CD4-positive, alpha-beta memory T cell (primary cell): ENCODE measurements around the gene DPPA3. TPM values are rescaled to one million over a fixed set of nuclear protein-coding genes. Genes with fewer than 3 reads are reported as not detected.

Experiments
- CTCF ChIA-PET: fragments of 350-600 bp; sonication (Branson Sonifier 250); formaldehyde crosslinking; loops from one replicate; lab custom pipeline; 2021; ENCODE audit warnings: inconsistent platforms; ENCODE audit not compliant: partially characterized antibody; lab: Charles Lee
- POLR2A ChIA-PET: fragments of 350-600 bp; sonication (Branson Sonifier 250); formaldehyde crosslinking; loops from one replicate; lab custom pipeline; 2021; ENCODE audit not compliant: partially characterized antibody; lab: Charles Lee
- DNase-seq, 5 donors: peaks; one replicate each; pipeline versions ENCODE4 v3.0.0 to v3.0.0-alpha.2; 2020 to 2022; ENCODE audit warnings: mixed read lengths in 1 of 5
- H3K27ac ChIP-seq: one replicate; pipeline ENCODE4 v1.7.0; 2013; ENCODE audit warnings: low read depth, low read length
- H3K27me3 ChIP-seq: 2 replicates; pipeline ENCODE4 v1.7.0; 2013; ENCODE audit warnings: mild to moderate bottlenecking, low read length, moderate library complexity; ENCODE audit not compliant: insufficient read depth
- H3K36me3 ChIP-seq: 2 replicates; pipeline ENCODE4 v1.7.0; 2013; ENCODE audit warnings: mild to moderate bottlenecking, low read length, moderate library complexity; ENCODE audit not compliant: insufficient read depth
- H3K4me1 ChIP-seq: 2 replicates; pipeline ENCODE4 v1.7.0; 2013; ENCODE audit warnings: mild to moderate bottlenecking, low read length, moderate library complexity; ENCODE audit not compliant: insufficient read depth
- H3K4me3 ChIP-seq, 2 donors: one replicate each; pipeline ENCODE4 v1.7.0; 2013; ENCODE audit warnings: low read length in 2 of 2, mild to moderate bottlenecking in 1 of 2
- H3K9me3 ChIP-seq, 2 donors: one replicate each; pipeline ENCODE4 v1.7.0; 2013; ENCODE audit warnings: low read length in 2 of 2, control low read depth in 1 of 2; ENCODE audit not compliant: control insufficient read depth in 1 of 2
- H3K27ac Mint-ChIP-seq, 7 donors: one replicate each; pipeline ENCODE4 v1.8.0; 2020 to 2021; ENCODE audit warnings: mixed read lengths in 7 of 7, mild to moderate bottlenecking in 6 of 7, inconsistent platforms in 3 of 7, moderate library complexity in 3 of 7
- H3K27me3 Mint-ChIP-seq, 2 donors: one replicate each; pipeline ENCODE4 v1.8.0; 2020 to 2021; ENCODE audit warnings: mixed read lengths in 2 of 2
- H3K36me3 Mint-ChIP-seq, 2 donors: one replicate each; pipeline ENCODE4 v1.8.0; 2020 to 2021; ENCODE audit warnings: mixed read lengths in 2 of 2, inconsistent platforms in 1 of 2, mild to moderate bottlenecking in 1 of 2
- H3K4me1 Mint-ChIP-seq, 4 donors: one replicate each; pipeline ENCODE4 v1.8.0; 2020 to 2021; ENCODE audit warnings: mixed read lengths in 4 of 4, mild to moderate bottlenecking in 1 of 4
- H3K4me3 Mint-ChIP-seq, 8 donors: one replicate each; pipeline ENCODE4 v1.8.0; 2020 to 2021; ENCODE audit warnings: mixed read lengths in 8 of 8, mild to moderate bottlenecking in 7 of 8, moderate library complexity in 6 of 8, inconsistent platforms in 3 of 8
- H3K9me3 Mint-ChIP-seq, 8 donors: one replicate each; pipeline ENCODE4 v1.8.0; 2020 to 2021; ENCODE audit warnings: mixed read lengths in 8 of 8, mild to moderate bottlenecking in 5 of 8, inconsistent platforms in 3 of 8, moderate library complexity in 1 of 8
- intact Hi-C: fragments of 100-400 bp; cut with micrococcal nuclease; formaldehyde crosslinking; loops from one replicate; pipeline ENCODE4 v1.15.1; 2023
- polyA plus RNA-seq, 2 donors: library from polyadenylated mRNA; unstranded; fragments of 300-500 nt; fragmentation: Illumina TruSeq; gene quantifications; one replicate each; pipeline ENCODE4 v1.2.3, GENCODE V29; 2021
- total RNA-seq, 2 experiments: library from RNA; stranded (reverse); gene quantifications; one replicate each; pipeline ENCODE4 v1.2.3, GENCODE V29; 2021

Gene DPPA3
- total and polyA plus RNA-seq, 4 experiments from 2014 or later, result not detected

DNA sequence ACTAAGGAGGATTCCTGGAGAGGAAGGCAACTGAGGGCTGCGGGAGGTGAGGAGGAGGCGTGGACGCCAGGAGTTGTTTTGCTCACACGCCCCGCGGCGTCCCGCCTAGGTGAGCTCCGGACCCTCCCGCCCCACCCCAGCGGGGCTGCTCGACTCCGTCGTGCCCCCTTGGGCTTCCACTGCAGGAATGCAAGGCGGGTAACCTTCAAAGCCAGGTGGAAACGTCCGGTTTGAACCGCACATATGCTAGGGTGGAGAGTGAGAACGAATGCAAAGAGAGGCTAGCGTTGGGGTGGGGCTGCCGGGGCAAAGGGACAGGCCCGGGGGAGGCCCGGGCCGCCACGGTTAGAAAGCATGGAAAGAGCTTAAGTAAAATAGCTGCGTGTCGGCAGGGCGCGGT, 5.4 kb upstream of the DPPA3 start:
- no peaks in the 10 kb centered on the region for H3K36me3 ChIP-seq
- no peaks in the 10 kb centered on the region for H3K27me3 ChIP-seq
- no peak overlapping the region for H3K27ac ChIP-seq
- intact Hi-C loops, result no loop called here
- Mint-ChIP-seq H3K27me3 (no peaks in the 10 kb centered on the region), H3K36me3 (no peaks in the 10 kb centered on the region), H3K9me3 (no peaks in the 10 kb centered on the region), H3K27ac (no peak overlapping the region), H3K4me1 (no peaks in the 10 kb centered on the region), H3K4me3 (no peak overlapping the region)
- DNase-seq, result no peak
- no peaks in the 10 kb centered on the region for H3K9me3 ChIP-seq
- ChIA-PET POLR2A (no interaction called here), CTCF (interaction anchor here (1.6 kb wide), 1 partner anchor 101 kb away, joined by 5 read pairs; no protein-coding TSS in a partner anchor)
- H3K4me3 ChIP-seq, result no peak overlapping the region
- H3K4me1 ChIP-seq, result no peaks in the 10 kb centered on the region

DNA sequence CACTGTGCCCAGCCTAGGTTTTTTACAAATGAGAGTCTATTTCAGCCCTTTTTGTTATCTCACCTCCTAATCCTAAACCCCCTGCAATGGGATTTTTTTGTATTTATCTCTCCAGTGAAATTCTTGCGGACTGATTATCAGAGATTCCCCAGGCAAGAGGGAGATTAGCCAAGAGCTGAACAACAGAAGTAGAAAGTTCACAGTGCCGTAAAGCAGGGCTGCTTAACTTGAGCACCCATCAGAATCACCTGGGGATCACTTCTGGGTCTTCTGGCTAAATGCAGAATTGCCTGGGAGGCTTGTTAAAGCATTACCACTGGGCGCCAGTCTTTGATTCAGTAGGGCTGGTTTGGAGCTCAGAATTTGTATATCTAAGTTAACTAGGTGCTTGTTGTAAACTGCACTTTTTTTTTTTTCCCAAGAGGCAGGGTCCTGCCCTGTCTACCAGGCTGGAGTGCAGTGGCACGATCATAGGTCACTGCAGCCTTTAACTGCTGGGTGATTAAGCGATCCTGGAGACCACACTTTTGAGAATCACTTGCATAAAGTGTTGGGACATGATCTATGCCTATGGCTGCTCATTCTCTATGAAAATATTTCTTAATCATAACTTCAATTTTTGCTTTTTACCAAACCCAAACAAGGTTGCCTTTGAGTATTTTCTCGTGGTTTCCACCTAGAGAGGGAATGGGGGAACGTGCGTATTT, 1.1 kb upstream of the DPPA3 start:
- Mint-ChIP-seq H3K27me3 (peaks cover 0 to 7% of the 10 kb centered on the region in 2 donors), H3K4me3 (no peak overlapping the region), H3K27ac (no peak overlapping the region)

DNA sequence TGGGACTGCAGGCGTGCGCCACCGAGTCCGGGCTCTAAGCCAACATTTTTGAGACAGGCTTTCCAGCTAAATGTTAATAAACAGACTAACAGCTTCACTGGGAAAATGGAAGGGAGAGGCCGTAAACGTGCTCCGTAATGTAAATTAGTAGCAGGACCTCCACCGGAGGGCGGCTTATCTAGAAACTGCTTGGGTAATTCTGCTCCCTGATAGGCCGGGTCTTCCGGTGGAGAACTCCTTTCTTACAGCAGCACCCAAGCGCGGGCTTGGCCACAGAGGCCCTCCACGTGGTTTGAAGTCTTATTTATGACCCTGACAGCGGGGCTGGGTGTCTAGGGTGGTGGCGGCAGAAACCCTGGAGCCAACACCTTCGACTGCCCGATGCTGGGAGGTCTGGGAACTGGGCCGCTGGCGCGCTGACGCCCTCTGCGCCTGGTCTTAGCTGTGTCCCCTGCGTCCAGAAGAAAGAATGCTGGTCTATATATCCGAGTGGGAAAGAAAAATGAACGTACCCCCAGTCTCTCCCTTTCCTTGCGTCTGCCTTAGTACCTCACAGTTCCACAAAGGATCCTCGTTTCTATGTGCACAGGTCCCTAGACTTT, 1.7 kb downstream of the DPPA3 start:
- H3K27me3 ChIP-seq, result no peaks in the 10 kb centered on the region
- no peak overlapping the region for H3K27ac ChIP-seq
- Mint-ChIP-seq H3K4me3 (no peak overlapping the region), H3K27me3 (peaks cover 0 to 7% of the 10 kb centered on the region in 2 donors), H3K4me1 (no peaks in the 10 kb centered on the region), H3K36me3 (no peaks in the 10 kb centered on the region), H3K9me3 (no peaks in the 10 kb centered on the region), H3K27ac (no peak overlapping the region)
- H3K9me3 ChIP-seq, result no peaks in the 10 kb centered on the region
- intact Hi-C loops, result no loop called here
- H3K4me1 ChIP-seq, result no peaks in the 10 kb centered on the region
- no peaks in the 10 kb centered on the region for H3K36me3 ChIP-seq
- DNase-seq, result no peak
- CTCF ChIA-PET, result no interaction called here
- POLR2A ChIA-PET, result no interaction called here
- H3K4me3 ChIP-seq, result no peak overlapping the region

More for the DNA sequence above, 1.1 kb upstream of the DPPA3 start:
- Histone ChIP-seq H3K9me3 (no peaks in the 10 kb centered on the region), H3K4me1 (no peaks in the 10 kb centered on the region), H3K27ac (no peak overlapping the region), H3K27me3 (no peaks in the 10 kb centered on the region), H3K4me3 (no peak overlapping the region), H3K36me3 (no peaks in the 10 kb centered on the region)
- intact Hi-C loops, result no loop called here
- Mint-ChIP-seq H3K9me3 (no peaks in the 10 kb centered on the region), H3K4me1 (no peaks in the 10 kb centered on the region), H3K36me3 (no peaks in the 10 kb centered on the region)
- ChIA-PET CTCF (no interaction called here), POLR2A (no interaction called here)
- DNase-seq, result no peak

DNA sequence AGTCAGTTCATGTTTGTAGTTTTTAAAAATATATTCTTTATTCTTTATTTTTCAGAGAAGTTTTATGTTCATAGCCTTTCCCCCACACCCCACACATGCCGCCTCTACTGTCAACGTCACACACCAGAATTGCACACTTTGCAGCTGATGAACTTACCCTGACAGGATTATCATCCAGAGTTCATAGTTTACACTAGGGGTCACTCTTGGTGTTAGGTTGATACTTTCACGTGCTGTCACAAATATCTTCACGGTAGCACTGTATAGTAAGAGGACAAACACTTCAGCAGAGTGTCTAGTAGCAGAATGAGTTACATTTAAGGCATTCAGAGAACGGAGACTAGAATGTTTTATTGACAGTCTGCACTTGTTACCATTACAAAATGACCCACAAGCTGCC, 5.1 kb downstream of the DPPA3 start:
- Mint-ChIP-seq H3K36me3 (no peaks in the 10 kb centered on the region), H3K4me3 (no peak overlapping the region), H3K9me3 (no peaks in the 10 kb centered on the region), H3K27me3 (peaks cover 2 to 11% of the 10 kb centered on the region in 2 donors), H3K27ac (no peak overlapping the region), H3K4me1 (no peaks in the 10 kb centered on the region)
- Histone ChIP-seq H3K9me3 (no peaks in the 10 kb centered on the region), H3K27ac (no peak overlapping the region), H3K4me1 (no peaks in the 10 kb centered on the region), H3K4me3 (no peak overlapping the region), H3K36me3 (no peaks in the 10 kb centered on the region), H3K27me3 (no peaks in the 10 kb centered on the region)
- POLR2A ChIA-PET, result no interaction called here
- DNase-seq, result no peak
- intact Hi-C loops, result no loop called here
- CTCF ChIA-PET, result no interaction called here

DNA sequence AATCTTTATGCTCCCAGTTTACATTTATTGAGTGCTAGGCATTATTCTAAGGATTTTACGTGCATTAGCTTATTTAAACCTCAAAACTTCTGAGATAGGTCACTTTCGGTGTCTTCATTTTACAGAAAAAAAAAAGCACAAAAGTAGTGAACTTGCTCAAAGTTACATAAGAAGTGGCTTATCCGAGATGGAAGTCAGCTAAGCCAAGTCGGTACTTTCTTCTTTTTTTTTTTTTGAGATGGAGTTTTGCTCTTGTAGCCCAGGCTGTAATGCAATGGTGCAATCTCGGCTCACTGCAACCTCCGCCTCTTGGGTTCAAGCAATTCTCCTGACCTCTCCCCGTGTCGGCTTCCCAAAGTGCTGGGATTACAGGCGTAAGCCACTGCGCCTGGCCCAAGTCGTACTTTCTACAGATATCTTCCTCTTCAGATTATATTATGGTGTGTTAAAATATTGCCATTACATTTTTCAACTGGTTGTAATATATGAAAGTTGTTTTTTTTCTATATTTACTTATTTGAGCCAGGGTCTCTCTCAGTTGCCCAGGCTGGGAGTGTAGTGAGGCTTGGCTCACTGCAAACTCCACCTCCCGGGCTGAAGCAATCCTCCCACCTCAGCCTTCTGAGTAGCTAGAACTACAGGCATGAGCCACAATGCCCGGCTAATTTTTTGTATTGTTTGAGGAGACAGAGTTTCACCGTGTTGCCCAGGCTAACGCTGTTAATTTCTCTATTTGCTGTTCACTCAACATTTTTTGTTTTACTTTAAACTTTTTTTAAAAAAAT, 8.9 kb downstream of the DPPA3 start:
- ChIA-PET POLR2A (no interaction called here), CTCF (interaction anchor here (1.2 to 1.7 kb wide), 2 partner anchors 18 to 88 kb away, joined by 3 read pairs; no protein-coding TSS in a partner anchor)
- Histone ChIP-seq H3K4me3 (no peak overlapping the region), H3K9me3 (no peaks in the 10 kb centered on the region), H3K27ac (no peak overlapping the region), H3K4me1 (no peaks in the 10 kb centered on the region), H3K27me3 (no peaks in the 10 kb centered on the region), H3K36me3 (no peaks in the 10 kb centered on the region)
- no peaks in the 10 kb centered on the region for H3K36me3 Mint-ChIP-seq
- intact Hi-C loops, result no loop called here
- H3K4me3 Mint-ChIP-seq, result no peak overlapping the region
- no peaks in the 10 kb centered on the region for H3K4me1 Mint-ChIP-seq
- no peak overlapping the region for H3K27ac Mint-ChIP-seq
- H3K27me3 Mint-ChIP-seq, result peaks cover 5 to 10% of the 10 kb centered on the region in 2 donors
- no peak for DNase-seq
- no peaks in the 10 kb centered on the region for H3K9me3 Mint-ChIP-seq

DNA sequence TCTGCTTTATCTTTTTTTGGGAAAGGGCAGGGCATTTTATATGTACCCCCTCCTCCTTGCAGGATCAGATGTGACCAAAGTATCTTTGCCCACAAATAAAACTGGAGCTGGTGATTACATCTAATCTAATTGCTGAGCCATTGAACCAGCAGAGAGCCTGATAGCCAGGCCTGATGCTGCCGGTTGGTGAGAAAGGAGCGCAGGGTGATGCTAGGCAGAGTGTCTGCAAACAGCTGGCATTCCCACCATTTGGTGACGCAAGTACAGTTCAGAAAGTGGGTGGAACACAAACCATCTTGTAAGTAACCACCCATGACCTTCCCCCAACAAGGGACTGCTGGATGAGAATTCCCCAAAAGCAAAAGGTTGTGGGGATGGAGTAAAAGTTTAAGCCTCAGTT, 12.7 kb downstream of the DPPA3 start:
- H3K4me1 ChIP-seq, result no peaks in the 10 kb centered on the region
- POLR2A ChIA-PET, result no interaction called here
- no peaks in the 10 kb centered on the region for H3K4me1 Mint-ChIP-seq
- H3K27ac ChIP-seq, result no peak overlapping the region
- H3K27me3 Mint-ChIP-seq, result peaks cover 11 to 16% of the 10 kb centered on the region in 2 donors
- no peak overlapping the region for H3K4me3 Mint-ChIP-seq
- no peaks in the 10 kb centered on the region for H3K9me3 ChIP-seq
- DNase-seq, result no peak
- H3K27ac Mint-ChIP-seq, result no peak overlapping the region
- H3K4me3 ChIP-seq, result no peak overlapping the region
- H3K27me3 ChIP-seq, result no peaks in the 10 kb centered on the region
- no peaks in the 10 kb centered on the region for H3K36me3 Mint-ChIP-seq
- H3K36me3 ChIP-seq, result no peaks in the 10 kb centered on the region
- intact Hi-C loops, result no loop called here
- H3K9me3 Mint-ChIP-seq, result no peaks in the 10 kb centered on the region
- CTCF ChIA-PET, result no interaction called here

DNA sequence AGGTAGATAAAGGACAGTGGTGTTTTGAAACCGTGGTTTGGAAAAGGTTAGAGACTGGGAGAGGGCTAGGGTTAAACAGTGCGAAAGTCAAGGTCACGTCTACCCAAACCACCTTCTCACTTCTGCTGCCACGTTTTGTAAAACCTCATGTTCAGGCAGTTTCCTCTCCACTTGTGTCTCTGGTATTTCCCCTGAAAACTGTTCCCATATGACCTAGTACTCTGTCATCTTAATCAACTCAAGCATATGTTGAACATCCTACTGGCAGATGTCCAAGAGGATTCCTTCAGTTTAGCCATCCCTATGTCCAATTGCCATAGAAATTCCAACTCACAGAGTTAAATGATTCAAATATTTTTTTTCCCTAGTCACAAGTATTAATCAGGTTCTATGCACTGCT, 18.5 kb downstream of the DPPA3 start:
- H3K27me3 ChIP-seq, result no peaks in the 10 kb centered on the region
- H3K9me3 ChIP-seq, result no peaks in the 10 kb centered on the region
- no peak overlapping the region for H3K4me3 ChIP-seq
- Mint-ChIP-seq H3K4me1 (no peaks in the 10 kb centered on the region), H3K9me3 (peaks cover 0 to 5% (median 0%) of the 10 kb centered on the region in 8 donors), H3K27me3 (peaks cover 4 to 11% of the 10 kb centered on the region in 2 donors), H3K27ac (no peak overlapping the region), H3K36me3 (no peaks in the 10 kb centered on the region), H3K4me3 (no peak overlapping the region)
- DNase-seq, result no peak
- ChIA-PET CTCF (no interaction called here), POLR2A (no interaction called here)
- no peaks in the 10 kb centered on the region for H3K36me3 ChIP-seq
- H3K27ac ChIP-seq, result no peak overlapping the region
- no peaks in the 10 kb centered on the region for H3K4me1 ChIP-seq
- intact Hi-C loops, result no loop called here
